COLO668 (cell line): ENCODE data around the gene OLA1.

ENCODE experiments used
- DNase-seq: peaks from one replicate; lab custom pipeline; 2025; ENCODE audit not compliant: unreplicated experiment; lab: John Stamatoyannopoulos, UW

The OLA1 gene

DNA sequence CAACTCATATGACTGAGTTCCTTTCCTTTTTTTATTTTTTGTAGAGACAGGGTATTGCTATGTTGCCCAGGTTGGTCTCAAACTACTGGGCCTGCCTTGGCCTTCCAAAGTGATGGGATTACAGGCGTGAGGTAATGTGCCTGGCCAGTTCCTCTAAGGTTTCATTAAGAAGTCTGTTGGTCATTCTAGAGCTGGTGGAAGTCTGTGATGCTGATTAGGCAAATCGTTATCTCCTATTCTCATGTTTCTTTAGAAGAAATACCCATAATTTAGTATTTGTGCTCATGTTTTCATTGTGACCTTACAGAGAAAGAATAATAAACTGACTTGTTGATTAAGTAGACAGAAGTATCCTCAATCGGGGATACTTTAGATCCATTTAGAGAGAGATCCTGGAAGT is 177.0 kb downstream of the OLA1 start:
- no peak for DNase-seq

DNA sequence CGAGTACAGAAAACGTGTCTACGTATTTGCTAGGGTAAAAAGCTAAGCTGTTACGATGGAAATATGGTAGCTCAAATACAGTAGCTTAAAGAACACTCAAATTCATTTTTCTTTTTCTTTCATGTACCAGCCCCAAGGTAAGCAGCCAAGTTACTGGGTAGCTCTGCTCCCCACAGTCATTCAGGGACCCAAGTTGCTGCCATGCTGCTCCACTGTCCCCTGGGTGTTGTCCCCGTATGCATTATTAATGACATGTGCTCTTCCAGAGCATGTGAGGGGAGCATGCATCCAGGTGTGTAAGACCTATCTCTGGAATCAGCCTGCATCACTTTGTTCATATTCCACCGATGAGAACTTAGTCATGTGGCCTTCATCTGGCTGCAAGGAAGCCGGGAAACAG is 178.1 kb downstream of the OLA1 start:
- DNase-seq = no peak

DNA sequence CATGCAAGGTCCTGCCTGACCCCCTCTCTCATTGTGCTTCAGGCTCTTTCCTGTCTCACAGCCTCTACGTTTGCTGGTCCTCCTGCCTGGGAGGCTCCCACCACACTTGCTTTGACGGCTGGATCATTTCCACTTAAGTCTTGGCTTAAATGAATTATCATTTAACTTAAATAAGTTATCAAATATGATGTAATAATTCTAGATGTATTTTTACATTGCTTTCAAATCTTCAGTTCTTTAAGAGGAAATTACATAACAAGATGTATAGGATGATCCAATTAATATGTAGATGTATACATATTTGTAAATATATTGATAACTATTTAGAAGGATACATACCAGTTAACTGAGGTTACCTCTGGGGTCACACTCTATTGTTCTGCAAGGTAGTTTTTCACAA is 180.5 kb downstream of the OLA1 start:
- no peak for DNase-seq

DNA sequence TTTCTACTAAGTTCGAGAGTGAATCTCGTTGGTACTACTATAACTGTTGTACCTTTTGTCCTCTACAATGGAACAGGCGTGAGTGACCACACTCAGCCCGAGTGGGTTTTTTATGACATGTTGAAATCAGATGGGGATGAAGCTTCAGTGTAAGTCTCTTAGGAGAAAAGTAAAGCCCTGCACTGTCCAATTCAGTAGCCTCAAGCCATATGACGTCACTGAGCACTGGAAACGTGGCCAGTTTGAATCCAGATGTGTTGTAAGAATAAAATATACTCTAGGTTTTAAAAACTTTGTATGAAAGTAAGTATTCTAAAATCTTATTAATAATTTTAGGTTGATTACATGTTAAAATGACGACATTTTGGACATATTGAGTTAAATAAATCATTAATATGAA is 181.5 kb downstream of the OLA1 start:
- DNase-seq = no peak

DNA sequence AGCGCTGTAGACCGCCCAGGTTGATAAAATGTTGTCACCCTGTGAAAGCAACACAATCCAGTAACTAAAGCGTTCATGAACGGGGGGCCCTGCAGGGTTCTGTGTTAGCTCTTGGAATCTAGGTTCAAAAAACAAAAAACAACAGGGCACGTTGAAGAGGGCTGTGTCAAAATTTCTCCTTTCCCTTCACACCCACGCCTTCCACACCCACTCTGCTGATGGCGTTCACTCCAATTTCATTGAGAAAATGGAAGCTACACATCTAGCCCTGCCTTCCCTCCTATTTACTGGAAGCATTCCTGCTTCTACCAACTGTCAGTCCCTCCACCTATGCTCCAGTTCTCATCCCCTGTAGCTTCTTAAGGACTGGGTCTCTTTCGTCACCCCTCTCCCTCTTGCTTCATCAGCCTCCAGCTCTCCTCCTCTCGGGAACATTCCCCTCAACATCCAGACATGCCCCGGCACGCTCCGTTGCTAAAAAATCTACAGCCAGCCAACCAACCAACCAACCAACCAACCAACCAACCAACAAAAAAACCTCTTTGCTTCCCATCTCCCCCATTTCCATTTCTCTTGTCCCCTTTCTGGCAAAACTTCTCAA is 184.7 kb downstream of the OLA1 start:
- no peak for DNase-seq

DNA sequence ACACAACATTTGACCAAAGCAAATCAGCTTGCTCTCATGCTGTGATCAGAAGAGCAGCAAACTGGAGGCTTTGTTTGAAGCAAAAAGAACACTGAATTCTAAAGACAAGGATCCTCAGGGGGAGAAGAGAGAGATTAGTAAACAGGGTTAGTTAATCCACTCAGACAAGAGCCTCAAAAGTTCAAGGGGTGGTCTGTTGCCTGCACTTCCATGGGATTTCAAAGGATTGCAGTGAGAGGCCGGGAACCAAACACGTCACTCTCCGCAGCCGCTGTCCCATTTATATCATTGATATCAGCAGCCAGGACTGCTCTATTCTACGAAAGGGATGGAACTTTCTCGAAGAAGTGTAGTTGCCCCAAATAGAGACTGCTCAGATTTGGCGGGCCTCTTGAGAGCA is 185.4 kb downstream of the OLA1 start:
- DNase-seq = no peak

DNA sequence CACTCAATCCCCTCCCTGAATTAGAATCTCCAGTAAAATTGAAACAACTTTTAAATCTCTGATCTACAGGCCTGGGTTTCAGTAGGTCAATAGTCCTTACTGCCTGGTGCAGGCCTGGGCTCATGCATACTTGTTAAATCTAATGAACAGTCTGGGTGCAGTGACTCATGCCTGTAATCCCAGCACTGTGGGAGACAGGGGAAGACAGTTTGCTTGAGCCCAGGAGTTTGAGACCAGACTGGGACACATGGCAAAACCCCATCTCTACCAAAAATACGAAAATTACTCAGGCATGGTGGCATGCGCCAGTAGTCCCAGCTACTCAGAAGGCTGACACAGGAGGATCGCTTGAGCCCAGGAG is 188.5 kb downstream of the OLA1 start:
- no peak for DNase-seq

DNA sequence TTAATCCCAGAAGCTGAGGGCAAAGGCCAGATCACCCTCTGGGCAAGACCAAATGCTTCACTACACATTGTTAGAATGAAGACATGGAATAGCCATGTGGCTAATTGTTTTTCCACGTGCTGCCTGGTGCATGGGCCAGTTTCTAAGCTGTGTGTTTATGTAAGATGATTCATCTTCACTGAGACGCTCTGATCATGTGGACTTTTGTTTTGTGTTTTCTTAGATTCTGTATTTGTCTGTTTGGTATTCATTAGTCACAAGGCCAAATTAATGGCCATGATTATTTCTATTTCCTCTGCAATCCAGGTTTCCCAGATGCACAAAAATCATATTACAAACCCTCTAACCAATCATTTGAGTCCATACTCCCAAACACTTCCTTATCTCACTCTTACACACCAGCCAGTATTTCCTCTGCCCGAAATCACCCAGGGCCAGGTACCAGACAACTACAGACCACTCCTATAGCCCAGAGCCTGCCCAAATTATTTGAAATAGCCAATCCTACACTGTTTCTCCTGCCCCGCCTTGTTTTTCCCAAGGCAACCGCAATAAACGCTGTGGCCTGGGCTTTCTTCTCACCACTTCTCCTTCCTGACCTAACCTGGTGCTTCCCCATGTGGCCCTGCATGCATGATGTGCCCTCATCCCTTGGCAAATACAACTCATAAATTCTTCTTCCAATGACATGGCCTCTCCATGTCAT is 189.0 kb downstream of the OLA1 start:
- no peak for DNase-seq

DNA sequence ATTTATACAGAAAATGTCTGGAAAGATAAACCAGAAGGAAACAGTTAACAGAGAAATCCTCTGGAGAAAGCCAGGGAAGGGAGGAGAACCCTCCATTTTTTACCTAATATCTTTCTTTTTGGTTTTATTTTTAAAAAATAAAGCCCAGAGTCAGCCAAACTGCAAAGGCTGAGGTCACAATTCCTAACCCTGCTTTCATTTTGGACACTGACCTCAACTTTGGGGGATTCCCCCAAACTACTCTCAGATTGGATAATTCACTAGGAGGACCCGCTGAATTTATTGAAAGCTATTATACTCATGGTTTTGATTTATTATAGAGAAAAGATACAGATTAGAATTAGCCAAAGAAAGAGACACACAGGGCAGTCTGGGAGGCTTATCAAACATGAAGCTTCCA is 189.9 kb downstream of the OLA1 start:
- DNase-seq = no peak

DNA sequence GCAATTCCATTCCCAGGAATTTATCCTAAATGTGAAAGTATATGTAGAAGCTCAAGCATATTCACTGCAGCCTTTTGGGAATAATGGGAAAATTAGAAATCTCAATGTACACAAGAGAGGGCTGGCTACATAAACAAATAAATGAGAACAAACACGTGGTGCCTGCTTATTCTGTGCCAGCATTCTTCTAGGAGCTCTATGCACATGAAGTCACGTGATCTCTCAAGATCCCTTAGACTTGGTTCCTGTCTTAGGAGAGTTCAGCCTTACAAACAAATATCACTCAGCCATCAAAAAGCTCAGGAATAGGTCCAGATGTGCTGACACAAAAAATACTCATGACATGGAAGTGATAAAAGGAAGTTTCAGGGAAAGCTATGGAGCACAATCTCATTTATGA is 190.3 kb downstream of the OLA1 start:
- no peak for DNase-seq

DNA sequence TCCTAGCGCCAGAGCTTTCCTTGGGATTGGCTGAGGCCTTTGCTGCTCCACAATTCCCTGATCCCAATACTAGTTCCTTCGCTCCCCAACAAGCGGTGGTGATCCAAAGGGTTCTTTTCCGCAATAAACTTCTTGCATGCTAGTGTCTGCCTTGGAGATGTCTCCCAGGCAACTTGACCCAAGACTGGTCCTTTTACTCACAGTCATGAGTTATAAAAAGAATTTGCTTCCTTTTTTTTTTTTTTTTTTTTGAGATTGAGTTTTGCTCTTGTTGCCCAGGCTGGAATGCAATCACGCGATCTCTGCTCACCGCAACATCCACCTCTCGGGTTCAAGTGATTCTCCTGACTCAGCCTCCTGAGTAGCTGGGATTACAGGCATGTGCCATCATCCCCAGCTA is 193.4 kb downstream of the OLA1 start:
- DNase-seq = no peak

DNA sequence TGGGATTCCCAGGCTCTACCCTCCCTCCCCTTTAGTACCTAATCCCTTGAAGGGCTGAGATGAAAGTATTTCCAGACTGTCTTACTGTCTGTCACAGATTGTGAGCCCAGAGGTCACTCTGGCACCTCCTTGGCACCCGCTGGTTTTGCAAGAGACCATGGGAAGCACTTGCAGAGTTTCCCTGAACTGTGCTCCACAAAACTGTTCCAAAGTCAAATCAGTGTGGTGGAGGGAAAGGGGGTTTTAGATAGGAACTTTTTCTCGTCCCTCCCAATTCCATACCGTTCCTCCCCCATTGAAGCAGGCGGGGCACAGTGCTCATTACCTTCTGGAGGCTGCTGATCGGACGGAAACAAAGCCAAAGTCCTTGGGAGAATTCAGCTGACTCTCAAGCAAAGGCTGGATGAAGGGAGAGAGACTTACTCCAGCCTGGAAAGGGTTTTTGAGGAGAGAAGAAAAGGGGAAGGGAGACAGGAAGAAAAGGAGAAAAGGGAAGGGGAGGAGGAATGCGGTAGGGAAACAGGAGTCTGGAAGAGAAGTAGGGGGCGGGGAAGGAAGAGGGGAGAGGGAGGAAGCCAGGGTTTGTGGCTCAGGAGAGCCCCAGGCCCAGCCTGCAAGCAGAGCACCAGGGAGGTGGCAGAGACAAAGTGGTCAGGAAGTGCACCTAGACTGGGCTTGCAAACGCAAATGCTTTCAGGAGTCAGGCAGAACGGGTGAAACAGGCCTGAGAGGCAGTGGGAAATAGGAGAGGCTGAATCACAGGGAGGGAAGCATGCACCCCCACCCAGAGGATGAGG is 194.8 kb downstream of the OLA1 start:
- DNase-seq = no peak

DNA sequence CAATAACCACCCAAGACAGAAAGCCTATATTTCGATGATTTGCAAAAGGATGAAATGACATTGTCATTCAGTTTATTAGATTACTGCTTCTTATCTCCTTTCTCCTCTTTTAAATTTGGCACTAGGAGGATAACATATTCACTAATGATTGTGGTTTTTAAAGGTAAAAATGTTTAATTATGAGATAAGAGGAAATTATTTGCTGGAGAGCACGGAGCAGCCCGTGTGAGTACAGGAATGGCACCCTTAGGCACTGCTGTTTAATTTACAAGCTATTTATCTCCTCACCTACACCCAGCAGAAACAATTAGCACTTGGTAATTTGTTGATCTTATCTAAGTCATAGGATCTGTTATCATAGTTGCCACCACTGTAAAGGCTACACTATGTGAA is 195.8 kb downstream of the OLA1 start:
- no peak for DNase-seq

DNA sequence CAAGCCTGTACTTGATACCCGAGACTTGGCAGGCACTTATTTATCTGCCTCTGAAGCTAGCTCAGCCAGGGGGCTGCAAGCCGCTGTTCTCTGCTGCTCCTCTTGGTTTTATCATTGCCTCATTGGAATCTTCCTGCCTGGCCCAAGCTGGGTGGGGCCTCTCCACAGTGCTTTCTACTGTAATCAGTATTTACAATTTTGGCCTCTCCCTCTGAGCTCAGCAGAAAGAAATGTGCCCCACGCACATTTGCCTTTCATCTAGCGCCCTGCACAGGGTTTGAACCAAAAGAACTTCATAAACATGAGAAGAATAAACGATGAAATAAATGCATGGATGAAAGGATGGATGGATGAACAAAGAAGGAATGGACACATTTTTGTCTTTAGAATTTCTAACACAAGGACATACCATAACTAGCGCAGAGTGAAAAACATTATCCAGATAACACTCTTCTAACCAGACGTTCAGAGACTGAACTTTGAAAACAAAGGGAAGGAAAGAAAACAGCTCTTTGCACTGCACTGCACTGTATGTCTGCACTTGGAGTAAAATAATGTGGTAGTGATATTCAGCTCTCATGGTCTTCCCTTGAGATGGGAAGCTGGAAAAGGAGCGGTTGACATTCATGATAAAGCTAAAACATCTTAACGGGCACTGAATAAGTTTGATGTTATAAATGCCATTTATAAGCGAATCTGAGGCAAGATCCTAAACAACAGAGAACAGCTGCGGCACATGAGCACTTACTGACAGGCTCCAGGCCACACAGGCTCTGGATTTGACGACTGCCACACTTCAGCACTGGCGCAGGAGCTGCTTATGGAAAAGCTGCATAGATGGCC is 196.4 kb downstream of the OLA1 start:
- DNase-seq = no peak

DNA sequence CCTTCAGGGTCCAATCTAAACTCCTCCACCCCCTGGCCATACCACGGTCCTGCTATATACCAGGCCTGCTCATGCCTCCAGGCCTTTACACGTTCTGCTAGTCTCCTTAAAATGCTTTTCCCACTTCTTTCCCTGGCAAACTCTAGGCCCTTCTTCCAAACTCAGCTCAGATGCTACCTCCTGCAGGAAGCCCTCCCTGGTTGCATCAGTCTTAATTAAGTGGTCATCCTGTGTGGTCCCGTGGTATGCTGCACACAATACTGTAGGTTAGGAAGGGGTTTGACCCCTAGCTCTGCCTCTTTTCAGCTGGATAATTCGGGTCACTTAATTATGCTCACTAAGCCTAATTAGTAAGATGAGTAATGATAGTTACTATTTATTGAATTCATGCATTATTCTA is 197.3 kb downstream of the OLA1 start:
- no peak for DNase-seq

DNA sequence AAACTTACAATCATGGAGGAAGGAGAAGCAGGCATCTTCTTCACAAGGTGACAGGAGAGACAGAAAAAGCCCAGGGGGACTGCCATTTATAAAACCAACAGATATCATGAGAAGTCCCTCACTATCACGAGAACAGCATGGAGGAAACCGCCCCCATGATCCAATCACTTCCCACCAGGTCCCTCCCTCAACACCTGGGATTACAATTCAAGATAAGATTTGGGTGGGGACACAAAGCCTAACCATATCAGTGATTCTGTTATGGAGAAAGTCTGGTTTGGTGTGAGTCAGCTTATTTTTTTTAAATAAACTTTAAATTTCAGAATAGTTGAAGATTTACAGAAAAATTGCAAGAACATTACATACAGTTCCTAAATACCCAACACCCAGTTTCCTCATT is 198.4 kb downstream of the OLA1 start:
- no peak for DNase-seq

DNA sequence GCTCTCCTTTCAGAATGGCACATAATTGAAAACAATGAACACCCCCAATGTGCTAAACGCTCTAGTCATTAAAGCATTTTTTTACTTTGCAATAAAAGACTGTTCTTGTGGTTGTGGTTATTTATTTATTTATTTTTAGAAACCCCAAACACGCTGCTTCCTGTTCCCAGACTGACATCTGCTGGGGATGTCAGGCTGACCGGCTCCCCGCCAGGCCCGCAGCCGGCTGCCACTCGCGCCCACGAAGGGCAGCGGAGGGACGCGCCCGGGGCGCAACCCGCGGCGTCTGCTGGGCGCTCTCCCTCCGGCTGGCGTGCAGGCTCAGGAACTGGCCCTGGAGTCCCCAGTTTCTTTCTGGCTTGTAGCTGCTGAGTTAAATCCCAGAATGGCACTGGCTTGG is 200.1 kb downstream of the OLA1 start:
- no peak for DNase-seq

DNA sequence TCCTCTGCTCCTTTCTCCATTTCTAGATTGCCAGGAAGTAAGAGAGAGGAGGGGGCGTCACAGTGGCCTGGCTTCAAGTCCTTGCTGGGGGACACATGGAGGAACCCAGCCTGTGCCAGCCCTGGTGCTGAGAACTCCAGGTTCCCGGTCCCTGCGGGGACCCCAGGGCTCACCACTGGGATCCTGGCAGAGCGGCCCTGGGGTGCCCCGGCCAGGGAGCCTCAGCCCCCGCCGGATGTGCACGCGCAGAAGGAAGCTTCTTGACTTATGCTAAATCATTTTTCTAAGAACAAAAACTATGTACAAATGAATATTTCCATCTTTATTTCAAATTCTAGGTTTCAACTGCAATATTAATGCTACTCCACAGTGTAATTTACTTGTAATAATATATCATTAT is 200.6 kb downstream of the OLA1 start:
- no peak for DNase-seq

DNA sequence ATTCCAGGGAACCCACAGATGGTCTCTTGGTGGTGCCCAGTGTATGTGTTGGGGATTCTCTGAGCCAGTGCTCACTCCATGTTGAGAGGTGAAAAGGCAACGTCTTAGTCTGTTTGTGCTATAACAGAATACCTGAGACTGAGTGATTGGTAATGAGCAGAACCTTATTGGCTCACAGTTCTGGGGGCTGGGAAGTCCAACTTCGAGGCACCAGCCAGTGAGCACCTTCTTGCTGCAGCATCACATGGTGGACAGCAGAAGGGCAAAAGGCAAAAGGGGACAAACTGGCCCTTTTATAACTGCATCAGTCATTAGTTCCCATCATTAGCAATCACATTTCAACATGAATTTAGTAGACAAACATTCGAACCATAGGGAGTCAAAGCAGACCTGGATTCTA is 202.2 kb downstream of the OLA1 start:
- no peak for DNase-seq

DNA sequence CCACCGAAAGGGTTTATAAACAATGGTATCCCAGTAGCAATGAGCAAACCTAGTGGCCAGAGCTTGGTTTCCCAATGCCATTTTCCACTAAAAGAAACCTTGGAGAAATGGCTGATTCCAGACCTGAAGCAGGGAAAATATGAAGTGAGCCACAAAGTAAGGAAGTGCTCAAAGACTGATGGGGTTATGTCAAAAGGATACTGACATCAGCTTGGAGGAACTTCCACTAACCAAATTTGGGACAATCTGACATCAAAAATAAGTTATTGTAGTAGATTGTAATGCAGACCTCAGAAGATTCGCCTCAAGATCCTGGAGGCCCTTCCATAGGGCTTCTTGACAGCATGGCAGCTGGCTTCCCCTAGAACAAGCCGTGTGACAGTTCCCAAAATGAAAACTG is 203.8 kb downstream of the OLA1 start:
- DNase-seq = no peak

DNA sequence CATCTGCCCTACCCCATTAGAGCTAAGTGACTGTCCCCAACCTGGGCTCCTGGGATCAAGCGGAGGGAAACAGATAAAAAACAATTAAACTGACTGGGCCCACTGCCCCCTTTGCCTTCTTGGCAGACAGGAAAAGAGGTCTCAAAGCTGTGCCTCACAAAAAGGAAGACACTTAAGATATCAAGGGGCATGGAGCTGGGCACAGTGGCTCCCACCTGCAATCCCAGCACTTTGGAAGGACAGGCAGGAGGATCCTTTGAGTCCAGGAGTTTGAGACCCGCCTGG is 208.0 kb downstream of the OLA1 start:
- no peak for DNase-seq
